Epithelial cell of esophagus (primary cell): ENCODE measurements around the gene PROZ.

ENCODE experiments used
- DNase-seq: peaks from one replicate; pipeline ENCODE4 v3.0.0; 2010; ENCODE audit warnings: low read depth
- H3K4me3 ChIP-seq: 2 replicates; pipeline ENCODE4 v1.5.1; 2011; ENCODE audit warnings: mild to moderate bottlenecking, low read length, control low read depth
- TF ChIP-seq, protein P1 (sequence below): IDR thresholded peaks from 2 replicates; pipeline ENCODE4 v1.5.1; 2011; ENCODE audit warnings: low read depth, mild to moderate bottlenecking, low read length, control low read depth, inconsistent platforms; ENCODE audit not compliant: insufficient read depth; ENCODE audit errors: missing control alignments

Gene PROZ

DNA sequence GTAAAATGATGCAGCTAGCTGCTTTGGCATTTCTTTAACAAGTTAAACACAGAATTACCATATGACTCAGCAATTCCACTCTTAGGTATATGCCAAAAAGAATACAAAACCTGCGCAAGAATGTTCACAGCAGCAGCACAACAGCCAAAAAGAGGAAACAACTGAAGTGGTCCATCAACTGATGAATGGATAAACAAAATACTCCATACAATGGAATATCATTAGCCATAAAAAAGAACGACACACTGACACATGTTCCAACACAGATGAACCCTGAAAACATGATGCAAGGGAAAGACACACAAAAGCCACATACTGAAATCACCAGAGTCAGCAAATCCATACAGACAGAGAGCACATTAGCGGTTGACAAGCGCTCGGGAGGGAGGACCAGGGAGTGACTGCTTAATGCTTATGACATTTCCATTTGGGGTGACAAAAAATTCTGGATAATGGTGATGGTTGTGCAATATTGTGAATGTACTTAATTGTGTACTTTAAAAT lies 47.0 kb downstream of the PROZ start:
- no peak overlapping the region for H3K4me3 ChIP-seq
- TF ChIP-seq, protein P1, sequence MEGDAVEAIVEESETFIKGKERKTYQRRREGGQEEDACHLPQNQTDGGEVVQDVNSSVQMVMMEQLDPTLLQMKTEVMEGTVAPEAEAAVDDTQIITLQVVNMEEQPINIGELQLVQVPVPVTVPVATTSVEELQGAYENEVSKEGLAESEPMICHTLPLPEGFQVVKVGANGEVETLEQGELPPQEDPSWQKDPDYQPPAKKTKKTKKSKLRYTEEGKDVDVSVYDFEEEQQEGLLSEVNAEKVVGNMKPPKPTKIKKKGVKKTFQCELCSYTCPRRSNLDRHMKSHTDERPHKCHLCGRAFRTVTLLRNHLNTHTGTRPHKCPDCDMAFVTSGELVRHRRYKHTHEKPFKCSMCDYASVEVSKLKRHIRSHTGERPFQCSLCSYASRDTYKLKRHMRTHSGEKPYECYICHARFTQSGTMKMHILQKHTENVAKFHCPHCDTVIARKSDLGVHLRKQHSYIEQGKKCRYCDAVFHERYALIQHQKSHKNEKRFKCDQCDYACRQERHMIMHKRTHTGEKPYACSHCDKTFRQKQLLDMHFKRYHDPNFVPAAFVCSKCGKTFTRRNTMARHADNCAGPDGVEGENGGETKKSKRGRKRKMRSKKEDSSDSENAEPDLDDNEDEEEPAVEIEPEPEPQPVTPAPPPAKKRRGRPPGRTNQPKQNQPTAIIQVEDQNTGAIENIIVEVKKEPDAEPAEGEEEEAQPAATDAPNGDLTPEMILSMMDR = no peak
- no peak for DNase-seq

DNA sequence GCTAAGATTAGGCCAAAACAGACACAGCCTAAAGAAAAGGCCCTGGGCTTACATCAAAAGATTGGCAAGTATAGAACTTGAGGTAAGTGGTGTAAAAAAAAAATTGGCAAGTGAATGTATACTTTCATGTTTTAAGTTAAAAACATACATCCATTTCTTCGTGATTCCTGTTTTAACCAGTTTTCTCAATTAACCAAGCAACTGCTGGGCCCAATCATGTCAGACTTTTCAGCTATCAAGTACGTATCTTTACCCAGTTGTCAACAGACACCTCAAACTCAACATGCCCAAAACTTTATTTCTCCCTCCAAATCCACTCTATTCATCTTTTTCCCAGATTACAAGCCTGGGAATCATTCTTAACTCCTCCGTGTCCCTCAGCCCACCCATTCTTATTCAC lies 49.0 kb downstream of the PROZ start:
- TF ChIP-seq, protein P1 = no peak
- peak overlapping the region; percentile 74 for H3K4me3 ChIP-seq
- DNase-seq = no peak

GRCh38 chr13:113207890-113208420 lies 49.5 kb downstream of the PROZ start:
- peak overlapping the region; percentile 74 for H3K4me3 ChIP-seq
- TF ChIP-seq, protein P1 = no peak
- peak; percentile 48 for DNase-seq

GRCh38 chr13:113208421-113209335 lies 50.2 kb downstream of the PROZ start, which contains the start of gene PCID2:
TSS of gene PCID2 (minus strand) at chr13:113208669. CDS start at chr13:113208634, 35 bp downstream.
- DNase-seq = peak; percentile 93
- H3K4me3 ChIP-seq = peak within 1 kb of the TSS; percentile 74
- TF ChIP-seq, protein P1 = no peak

- H3K4me3 ChIP-seq = peak within 1 kb of the TSS; percentile 74
- peak; percentile 80 for DNase-seq
- TF ChIP-seq, protein P1 = no peak
These were observed 50.9 kb downstream of the PROZ start, which contains the start of gene CUL4A for GRCh38 chr13:113209336-113209758. TSS of gene CUL4A (plus strand) at chr13:113209613. CDS start at chr13:113209628, 15 bp downstream.

DNA sequence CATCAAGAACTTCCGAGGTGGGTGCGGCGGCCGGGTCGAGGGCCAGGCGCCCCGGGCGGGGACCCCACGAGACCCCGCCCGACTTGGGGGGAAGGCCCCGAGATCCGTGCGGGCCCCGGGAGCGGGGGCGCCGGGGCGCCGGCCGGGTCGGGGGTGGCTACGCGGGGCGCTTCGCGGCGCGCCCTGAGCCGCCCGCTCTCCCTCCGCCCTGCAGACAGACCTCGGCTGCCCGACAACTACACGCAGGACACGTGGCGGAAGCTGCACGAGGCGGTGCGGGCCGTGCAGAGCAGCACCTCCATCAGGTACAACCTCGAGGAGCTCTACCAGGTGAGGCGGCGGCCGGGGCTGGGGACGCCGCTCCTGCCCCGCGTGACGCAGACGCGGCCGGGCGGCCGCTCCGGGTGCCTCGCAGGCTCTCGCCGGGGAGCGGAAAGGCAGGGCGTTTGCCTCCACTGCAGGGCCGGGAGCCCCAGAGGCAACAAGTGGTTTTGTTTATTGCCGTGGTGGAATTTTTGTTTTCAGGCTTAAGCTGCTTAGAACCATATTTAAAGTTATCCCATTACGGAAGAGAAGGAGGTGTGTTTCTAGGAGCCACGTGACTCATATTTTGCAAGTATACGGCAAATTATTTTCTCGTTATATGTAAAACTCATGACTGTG lies 51.4 kb downstream of the PROZ start:
- TF ChIP-seq, protein P1 = no peak
- DNase-seq = peak; percentile 80
- H3K4me3 ChIP-seq = peak overlapping the region; percentile 73
